HepG2 (cell line): ENCODE data around the gene CRYM. TPM values are rescaled to one million over a fixed set of nuclear protein-coding genes. Genes with fewer than 3 reads are reported as not detected.

Experiments
- ASH2L ChIP-seq: fragments of 300-600, 200-600 bp; sonication (generic); IDR thresholded peaks from 2 replicates; pipeline ENCODE4 v1.7.0; 2017; ENCODE audit warnings: low read depth, mild to moderate bottlenecking, moderate library complexity, mixed read lengths, low read length; ENCODE audit not compliant: insufficient read length
- CCDC6 ChIP-seq: sonication (generic); formaldehyde crosslinking; IDR thresholded peaks from 2 replicates; pipeline ENCODE4 v1.8.1; 2022; ENCODE audit warnings: mild to moderate bottlenecking, missing genetic modification reagents, moderate library complexity
- DNMT1 ChIP-seq: sonication (generic); formaldehyde crosslinking; IDR thresholded peaks from 2 replicates; pipeline ENCODE4 v1.5.1; 2020; ENCODE audit warnings: mild to moderate bottlenecking, missing genetic modification reagents
- IRF1 ChIP-seq: sonication (generic); formaldehyde crosslinking; IDR thresholded peaks from 2 replicates; pipeline ENCODE4 v1.4.0; 2020; ENCODE audit warnings: low read depth, mild to moderate bottlenecking, missing genetic modification reagents
- ISL2 ChIP-seq: sonication (generic); formaldehyde crosslinking; IDR thresholded peaks from 2 replicates; pipeline ENCODE4 v1.5.0; 2020; ENCODE audit warnings: missing genetic modification reagents
- KLF9 ChIP-seq: IDR thresholded peaks from 2 replicates; pipeline ENCODE4 v1.6.1; 2016; ENCODE audit warnings: low read depth
- RARA ChIP-seq: IDR thresholded peaks from 2 replicates; pipeline ENCODE4 v1.6.1; 2016; ENCODE audit warnings: missing genetic modification reagents, missing compliant biosample characterization
- ZBTB40 ChIP-seq, 2 experiments: fragments of 450-650 bp in 1 of 2; sonication (generic) in 1 of 2; formaldehyde crosslinking in 1 of 2; IDR thresholded peaks; 2 replicates each; pipeline versions ENCODE4 v1.6.1 to v1.8.0; 2016 to 2022; ENCODE audit warnings: antibody characterized with exemption in 1 of 2, mild to moderate bottlenecking in 1 of 2, missing genetic modification reagents in 1 of 2
- ZNF329 ChIP-seq: sonication (generic); formaldehyde crosslinking; IDR thresholded peaks from 2 replicates; pipeline ENCODE4 v1.9.0; 2021; ENCODE audit warnings: low read depth, mild to moderate bottlenecking, missing genetic modification reagents
- ZNF362 ChIP-seq: sonication (generic); formaldehyde crosslinking; IDR thresholded peaks from 2 replicates; pipeline ENCODE4 v1.4.0; 2020; ENCODE audit warnings: missing genetic modification reagents, mild to moderate bottlenecking, borderline replicate concordance
- ZNF556 ChIP-seq: sonication (generic); formaldehyde crosslinking; IDR thresholded peaks from 2 replicates; pipeline ENCODE4 v1.4.0; 2020; ENCODE audit warnings: mild to moderate bottlenecking, missing genetic modification reagents, borderline replicate concordance
- ZNF564 ChIP-seq: sonication (generic); formaldehyde crosslinking; IDR thresholded peaks from 2 replicates; pipeline ENCODE4 v1.8.1; 2023; ENCODE audit warnings: mild to moderate bottlenecking, missing genetic modification reagents
- polyA plus RNA-seq, 8 experiments: library from polyadenylated mRNA; depleted of rRNA in 3 of 8; stranded (reverse) in 7 of 8; unstranded in 1 of 8; fragments of >200 nt; fragmentation: Illumina TruSeq in 4 of 8; extraction: Trizol in 4 of 8; gene quantifications; 2 replicates each; pipeline versions ENCODE4 v1.2.1 to v1.2.3, GENCODE V29; 2011 to 2016; ENCODE audit warnings: low read depth in 4 of 8, missing spikeins in 1 of 8, mixed read lengths in 1 of 8; ENCODE audit not compliant: insufficient read depth in 1 of 8
- total RNA-seq, 5 experiments: library from RNA; depleted of rRNA; stranded (reverse); fragments of >200 nt; fragmentation: Illumina TruSeq; extraction: Trizol; gene quantifications; 2 replicates each; pipeline ENCODE4 v1.2.3, GENCODE V29; 2016; ENCODE audit warnings: low read depth in 1 of 5

The CRYM gene
- total and polyA plus RNA-seq, 2 of the 13 experiments (the other 11 are each of a cell fraction or from before 2014, with no cell fraction given) = 1.9 to 2.2 TPM

- TF ChIP-seq ASH2L (no peak), DNMT1 (CRISPR knock-in tag) (no peak), ZBTB40 (IDR thresholded peaks at IDR 0.05) (no peak), ZBTB40 (CRISPR knock-in tag; IDR thresholded peaks at IDR 0.05) (peak; percentile 38; the same call in 1 of the 2 replicates), CCDC6 (CRISPR knock-in tag) (peak; percentile 78), RARA (CRISPR knock-in tag) (peak; percentile 50; the same call in 1 of the 2 replicates), ZNF556 (CRISPR knock-in tag) (peak; percentile 87; the same call in 1 of the 2 replicates), ZNF362 (0 out of 2 replicates have a peak, but pooled peaks have one; percentile 63), ZNF329 (CRISPR knock-in tag) (no peak), ZNF564 (CRISPR knock-in tag) (no peak; the same call in 1 of the 2 replicates), ISL2 (CRISPR knock-in tag) (peak; percentile 13), KLF9 (CRISPR knock-in tag) (peak; percentile 92; the same call in 1 of the 2 replicates), IRF1 (CRISPR knock-in tag) (no peak)
These were observed 22.4 kb upstream of the CRYM start (continued) for GRCh38 chr16:21300309-21301167.
